Measurements from ENCODE around the gene PALD1.

DNA sequence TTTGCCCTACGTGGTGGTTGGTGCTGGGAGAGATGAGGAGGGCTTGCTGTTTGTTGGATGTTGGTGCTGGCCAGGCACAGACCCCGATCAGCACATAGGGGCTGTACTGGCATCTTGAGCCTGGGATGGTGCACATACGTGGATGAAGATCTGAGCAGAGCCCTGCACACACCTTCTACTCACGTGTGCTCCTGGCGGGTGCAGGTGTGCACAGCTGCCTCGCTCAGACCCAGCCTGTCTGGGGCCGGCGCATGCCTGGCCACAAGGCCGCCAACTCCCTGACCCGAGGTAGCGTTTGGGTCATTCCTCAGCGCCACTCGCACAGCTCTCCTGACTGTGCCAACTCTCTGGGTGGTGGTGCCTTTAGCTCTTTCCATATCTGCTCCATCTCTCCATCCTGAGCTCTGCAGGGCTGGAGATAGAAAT, 18.6 kb downstream of the PALD1 start:
- TF ChIP-seq, protein P1, sequence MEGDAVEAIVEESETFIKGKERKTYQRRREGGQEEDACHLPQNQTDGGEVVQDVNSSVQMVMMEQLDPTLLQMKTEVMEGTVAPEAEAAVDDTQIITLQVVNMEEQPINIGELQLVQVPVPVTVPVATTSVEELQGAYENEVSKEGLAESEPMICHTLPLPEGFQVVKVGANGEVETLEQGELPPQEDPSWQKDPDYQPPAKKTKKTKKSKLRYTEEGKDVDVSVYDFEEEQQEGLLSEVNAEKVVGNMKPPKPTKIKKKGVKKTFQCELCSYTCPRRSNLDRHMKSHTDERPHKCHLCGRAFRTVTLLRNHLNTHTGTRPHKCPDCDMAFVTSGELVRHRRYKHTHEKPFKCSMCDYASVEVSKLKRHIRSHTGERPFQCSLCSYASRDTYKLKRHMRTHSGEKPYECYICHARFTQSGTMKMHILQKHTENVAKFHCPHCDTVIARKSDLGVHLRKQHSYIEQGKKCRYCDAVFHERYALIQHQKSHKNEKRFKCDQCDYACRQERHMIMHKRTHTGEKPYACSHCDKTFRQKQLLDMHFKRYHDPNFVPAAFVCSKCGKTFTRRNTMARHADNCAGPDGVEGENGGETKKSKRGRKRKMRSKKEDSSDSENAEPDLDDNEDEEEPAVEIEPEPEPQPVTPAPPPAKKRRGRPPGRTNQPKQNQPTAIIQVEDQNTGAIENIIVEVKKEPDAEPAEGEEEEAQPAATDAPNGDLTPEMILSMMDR (IDR thresholded peaks at IDR 0.05) = no peak
- TF ChIP-seq POLR2A (IDR thresholded peaks at IDR 0.05) = no peak

All from thyroid gland (tissue), 4 donors.